ENCODE measurements around the gene UBE2V1.

- TF ChIP-seq POLR2AphosphoS5 (IDR thresholded peaks at IDR 0.05; ENCODE audit: low read depth, low read length) (no peak), POLR2A (IDR thresholded peaks at IDR 0.05; ENCODE audit: low read depth, low read length) (no peak), TAF1 (IDR thresholded peaks at IDR 0.05; ENCODE audit: low read depth, low read length) (no peak), PAX5 (IDR thresholded peaks at IDR 0.05; ENCODE audit: insufficient read depth, low read length, severe bottlenecking) (no peak), SPI1 (IDR thresholded peaks at IDR 0.05; ENCODE audit: low read depth, low read length) (no peak)
Measured at GRCh38 chr20:50138120-50138478, 25.1 kb upstream of the UBE2V1 start.

Measured in GM12891 (cell line).